Measurements from ENCODE around the gene SWAP70.
"Not testable (repeated sequence)": the region's sequence is repeated elsewhere in the genome, so short reads cannot be mapped to it uniquely, and the experiment has no call there.

Gene SWAP70

GRCh38 chr11:9693801-9694553 lies 30.1 kb downstream of the SWAP70 start:
- Histone ChIP-seq H3K27me3 (ENCODE audit: control insufficient read depth, insufficient read depth, low read length) (no peaks in the 10 kb centered on the region), H3K36me3 (ENCODE audit: insufficient read depth, low read length) (peaks cover 19% of the 10 kb centered on the region), H3K9ac (ENCODE audit: low read depth, low read length) (no peak overlapping the region), H3K9me3 (replicated peaks; ENCODE audit: low read length) (no peaks in the 10 kb centered on the region), H3K4me1 (ENCODE audit: control insufficient read depth, insufficient read depth, low read length) (peaks cover 25% of the 10 kb centered on the region), H3K4me3 (ENCODE audit: low read length) (no peak overlapping the region), H3K4me2 (ENCODE audit: low read length) (no peak overlapping the region)

GRCh38 chr11:9695228-9695627 lies 31.4 kb downstream of the SWAP70 start:
- not testable (repeated sequence) for H3K27me3 ChIP-seq (ENCODE audit: control insufficient read depth, insufficient read depth, low read length); H3K9me3 ChIP-seq (replicated peaks; ENCODE audit: low read length); H3K4me3 ChIP-seq (ENCODE audit: low read length); H3K4me2 ChIP-seq (ENCODE audit: low read length); H3K9ac ChIP-seq (ENCODE audit: low read depth, low read length)
- peaks cover 15% of the 10 kb centered on the region for H3K4me1 ChIP-seq (ENCODE audit: control insufficient read depth, insufficient read depth, low read length)
- peaks cover 19% of the 10 kb centered on the region for H3K36me3 ChIP-seq (ENCODE audit: insufficient read depth, low read length)

- no peak overlapping the region for H3K4me3 ChIP-seq (ENCODE audit: low read length)
- no peak overlapping the region for H3K9ac ChIP-seq (ENCODE audit: low read depth, low read length)
- H3K4me1 ChIP-seq (ENCODE audit: control insufficient read depth, insufficient read depth, low read length) = peaks cover 11% of the 10 kb centered on the region
- no peaks in the 10 kb centered on the region for H3K27me3 ChIP-seq (ENCODE audit: control insufficient read depth, insufficient read depth, low read length)
- H3K4me2 ChIP-seq (ENCODE audit: low read length) = no peak overlapping the region
- H3K36me3 ChIP-seq (ENCODE audit: insufficient read depth, low read length) = peaks cover 19% of the 10 kb centered on the region
- H3K9me3 ChIP-seq (replicated peaks; ENCODE audit: low read length) = no peaks in the 10 kb centered on the region
Observed at GRCh38 chr11:9697766-9698165, 33.9 kb downstream of the SWAP70 start.

- H3K9ac ChIP-seq (ENCODE audit: low read depth, low read length) = no peak overlapping the region
- H3K9me3 ChIP-seq (replicated peaks; ENCODE audit: low read length) = no peaks in the 10 kb centered on the region
- H3K4me2 ChIP-seq (ENCODE audit: low read length) = no peak overlapping the region
- peaks cover 19% of the 10 kb centered on the region for H3K36me3 ChIP-seq (ENCODE audit: insufficient read depth, low read length)
- no peaks in the 10 kb centered on the region for H3K27me3 ChIP-seq (ENCODE audit: control insufficient read depth, insufficient read depth, low read length)
- H3K4me3 ChIP-seq (ENCODE audit: low read length) = no peak overlapping the region
- H3K4me1 ChIP-seq (ENCODE audit: control insufficient read depth, insufficient read depth, low read length) = peaks cover 13% of the 10 kb centered on the region
Observed at GRCh38 chr11:9700105-9700801, 36.4 kb downstream of the SWAP70 start.

DNA sequence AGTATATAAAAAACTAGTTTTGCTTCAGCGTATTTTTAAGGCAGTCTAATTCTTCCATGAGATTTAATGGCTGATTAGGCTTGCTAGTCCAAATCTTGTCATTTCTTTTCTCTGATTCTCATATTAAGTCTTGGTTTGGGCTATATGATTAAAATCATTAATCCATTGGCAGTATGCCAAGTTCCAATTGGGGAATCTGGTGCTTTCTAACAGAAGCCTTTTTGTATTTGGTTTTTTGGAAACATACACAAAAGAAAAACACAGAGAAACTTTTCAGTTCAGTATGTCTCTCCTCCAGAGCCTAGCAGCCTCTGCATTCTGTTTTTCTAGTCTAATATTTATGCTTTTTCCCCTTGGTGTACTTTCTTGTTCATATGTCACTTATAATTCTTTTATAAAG lies 37.9 kb downstream of the SWAP70 start:
- peaks cover 9% of the 10 kb centered on the region for H3K36me3 ChIP-seq (ENCODE audit: insufficient read depth, low read length)
- H3K9ac ChIP-seq (ENCODE audit: low read depth, low read length) = no peak overlapping the region
- H3K4me2 ChIP-seq (ENCODE audit: low read length) = no peak overlapping the region
- H3K4me1 ChIP-seq (ENCODE audit: control insufficient read depth, insufficient read depth, low read length) = peaks cover 13% of the 10 kb centered on the region
- no peaks in the 10 kb centered on the region for H3K9me3 ChIP-seq (replicated peaks; ENCODE audit: low read length)
- H3K4me3 ChIP-seq (ENCODE audit: low read length) = no peak overlapping the region
- no peaks in the 10 kb centered on the region for H3K27me3 ChIP-seq (ENCODE audit: control insufficient read depth, insufficient read depth, low read length)

DNA sequence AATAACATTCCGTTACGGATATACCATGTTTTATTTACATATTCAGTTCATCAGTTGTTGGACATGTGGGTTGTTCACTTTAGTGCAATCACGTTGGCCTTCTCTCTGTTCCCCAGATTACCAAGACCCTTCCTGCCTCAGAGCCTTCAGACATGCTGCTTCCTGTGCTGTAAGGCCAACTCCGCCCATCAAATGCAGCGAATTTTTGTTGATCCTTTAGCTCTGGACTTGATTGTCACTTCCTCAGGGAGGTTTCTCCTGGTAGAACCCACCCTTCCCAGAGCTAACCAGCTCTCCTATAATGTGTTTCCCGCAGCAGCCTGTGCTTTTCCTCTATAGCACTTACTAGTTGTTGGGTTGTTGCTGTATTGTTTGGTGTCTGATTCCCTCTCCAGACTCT lies 39.4 kb downstream of the SWAP70 start:
- no peaks in the 10 kb centered on the region for H3K9me3 ChIP-seq (replicated peaks; ENCODE audit: low read length)
- H3K9ac ChIP-seq (ENCODE audit: low read depth, low read length) = no peak overlapping the region
- H3K36me3 ChIP-seq (ENCODE audit: insufficient read depth, low read length) = peaks cover 9% of the 10 kb centered on the region
- H3K4me3 ChIP-seq (ENCODE audit: low read length) = no peak overlapping the region
- H3K4me1 ChIP-seq (ENCODE audit: control insufficient read depth, insufficient read depth, low read length) = peaks cover 13% of the 10 kb centered on the region
- H3K4me2 ChIP-seq (ENCODE audit: low read length) = no peak overlapping the region
- H3K27me3 ChIP-seq (ENCODE audit: control insufficient read depth, insufficient read depth, low read length) = no peaks in the 10 kb centered on the region

DNA sequence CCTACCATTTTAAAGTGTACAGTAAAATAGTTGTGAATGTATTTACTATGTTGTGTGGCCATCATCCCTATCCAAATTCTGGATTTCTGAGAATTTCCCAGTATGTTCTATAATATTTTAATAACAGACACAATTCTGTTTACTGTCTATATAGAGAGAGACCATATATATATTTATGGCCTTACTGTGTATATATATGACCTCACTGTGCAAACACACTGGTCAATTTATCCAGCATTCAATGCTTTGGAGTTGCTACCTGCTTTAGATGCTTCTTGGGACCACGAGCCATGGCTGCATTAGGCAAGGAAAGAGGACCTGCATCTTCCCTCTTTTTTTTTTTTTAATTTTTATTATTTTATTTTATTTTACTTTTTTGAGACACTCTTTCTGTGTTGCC lies 40.2 kb downstream of the SWAP70 start:
- Histone ChIP-seq H3K9ac (ENCODE audit: low read depth, low read length) (no peak overlapping the region), H3K4me2 (ENCODE audit: low read length) (no peak overlapping the region), H3K4me3 (ENCODE audit: low read length) (no peak overlapping the region), H3K4me1 (ENCODE audit: control insufficient read depth, insufficient read depth, low read length) (peaks cover 18% of the 10 kb centered on the region), H3K27me3 (ENCODE audit: control insufficient read depth, insufficient read depth, low read length) (no peaks in the 10 kb centered on the region), H3K9me3 (replicated peaks; ENCODE audit: low read length) (no peaks in the 10 kb centered on the region), H3K36me3 (ENCODE audit: insufficient read depth, low read length) (peaks cover 9% of the 10 kb centered on the region)

GRCh38 chr11:9704620-9705019 lies 40.7 kb downstream of the SWAP70 start:
- Histone ChIP-seq H3K36me3 (ENCODE audit: insufficient read depth, low read length) (peaks cover 9% of the 10 kb centered on the region), H3K4me2 (ENCODE audit: low read length) (no peak overlapping the region), H3K27me3 (ENCODE audit: control insufficient read depth, insufficient read depth, low read length) (no peaks in the 10 kb centered on the region), H3K4me3 (ENCODE audit: low read length) (no peak overlapping the region), H3K9me3 (replicated peaks; ENCODE audit: low read length) (no peaks in the 10 kb centered on the region), H3K9ac (ENCODE audit: low read depth, low read length) (no peak overlapping the region), H3K4me1 (ENCODE audit: control insufficient read depth, insufficient read depth, low read length) (peaks cover 18% of the 10 kb centered on the region)

DNA sequence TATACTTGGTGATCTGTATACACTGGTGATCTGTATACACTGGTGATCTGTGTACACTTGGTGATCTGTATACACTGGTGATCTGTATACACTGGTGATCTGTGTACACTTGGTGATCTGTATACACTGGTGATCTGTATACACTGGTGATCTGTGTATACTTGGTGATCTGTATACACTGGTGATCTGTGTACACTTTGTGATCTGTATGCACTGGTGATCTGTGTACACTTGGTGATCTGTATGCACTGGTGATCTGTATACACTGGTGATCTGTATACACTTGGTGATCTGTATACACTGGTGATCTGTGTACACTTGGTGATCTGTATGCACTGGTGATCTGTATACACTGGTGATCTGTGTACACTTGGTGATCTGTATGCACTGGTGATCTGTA lies 41.5 kb downstream of the SWAP70 start:
- not testable (repeated sequence) for H3K9me3 ChIP-seq (replicated peaks; ENCODE audit: low read length); H3K4me3 ChIP-seq (ENCODE audit: low read length); H3K9ac ChIP-seq (ENCODE audit: low read depth, low read length); H3K4me2 ChIP-seq (ENCODE audit: low read length); H3K36me3 ChIP-seq (ENCODE audit: insufficient read depth, low read length); H3K27me3 ChIP-seq (ENCODE audit: control insufficient read depth, insufficient read depth, low read length)
- H3K4me1 ChIP-seq (ENCODE audit: control insufficient read depth, insufficient read depth, low read length) = peaks cover 18% of the 10 kb centered on the region

DNA sequence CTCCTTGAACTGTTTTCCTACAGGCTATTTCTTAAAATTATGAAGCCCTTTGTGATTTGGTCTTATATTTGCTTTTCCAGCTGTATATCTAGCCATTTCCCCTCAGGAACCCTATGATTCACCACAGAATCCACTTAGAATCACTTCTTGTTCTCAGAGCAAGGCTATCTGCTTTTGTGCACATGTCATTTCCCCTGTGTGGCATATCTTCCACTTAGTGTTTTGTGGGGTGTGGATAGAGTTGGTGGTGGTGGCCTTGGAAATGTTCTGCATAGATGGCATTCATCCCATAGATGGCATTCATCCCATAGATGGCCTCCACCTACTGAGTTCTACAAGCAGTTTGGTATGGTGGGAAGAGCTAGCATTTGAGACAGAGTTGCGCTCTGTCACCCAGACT lies 44.7 kb downstream of the SWAP70 start:
- Histone ChIP-seq H3K4me3 (ENCODE audit: low read length) (no peak overlapping the region), H3K4me2 (ENCODE audit: low read length) (no peak overlapping the region), H3K36me3 (ENCODE audit: insufficient read depth, low read length) (peaks cover 4% of the 10 kb centered on the region), H3K27me3 (ENCODE audit: control insufficient read depth, insufficient read depth, low read length) (no peaks in the 10 kb centered on the region), H3K9ac (ENCODE audit: low read depth, low read length) (no peak overlapping the region), H3K9me3 (replicated peaks; ENCODE audit: low read length) (no peaks in the 10 kb centered on the region), H3K4me1 (ENCODE audit: control insufficient read depth, insufficient read depth, low read length) (peaks cover 5% of the 10 kb centered on the region)

DNA sequence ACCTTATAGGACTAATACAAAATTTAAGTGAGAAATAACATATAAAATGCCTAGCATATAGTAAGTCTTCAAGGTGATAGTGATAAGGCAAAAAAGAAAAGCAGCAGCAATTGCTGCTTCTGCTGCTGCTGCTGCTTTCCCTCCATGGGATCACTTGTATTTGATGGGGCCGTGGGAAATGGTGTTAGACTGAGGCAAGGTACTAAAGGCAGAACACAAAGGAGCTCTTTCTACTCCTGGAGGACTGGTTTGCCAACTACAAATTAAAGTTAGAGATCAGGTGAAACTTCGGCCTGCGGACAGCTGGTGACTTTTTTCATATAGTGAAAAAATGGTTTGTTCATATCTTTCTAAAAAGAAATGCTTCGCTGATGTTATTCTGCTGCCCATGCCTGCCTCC lies 46.3 kb downstream of the SWAP70 start:
- Histone ChIP-seq H3K9ac (ENCODE audit: low read depth, low read length) (no peak overlapping the region), H3K4me2 (ENCODE audit: low read length) (no peak overlapping the region), H3K36me3 (ENCODE audit: insufficient read depth, low read length) (no peaks in the 10 kb centered on the region), H3K4me3 (ENCODE audit: low read length) (no peak overlapping the region), H3K27me3 (ENCODE audit: control insufficient read depth, insufficient read depth, low read length) (no peaks in the 10 kb centered on the region), H3K4me1 (ENCODE audit: control insufficient read depth, insufficient read depth, low read length) (peaks cover 5% of the 10 kb centered on the region), H3K9me3 (replicated peaks; ENCODE audit: low read length) (no peaks in the 10 kb centered on the region)

DNA sequence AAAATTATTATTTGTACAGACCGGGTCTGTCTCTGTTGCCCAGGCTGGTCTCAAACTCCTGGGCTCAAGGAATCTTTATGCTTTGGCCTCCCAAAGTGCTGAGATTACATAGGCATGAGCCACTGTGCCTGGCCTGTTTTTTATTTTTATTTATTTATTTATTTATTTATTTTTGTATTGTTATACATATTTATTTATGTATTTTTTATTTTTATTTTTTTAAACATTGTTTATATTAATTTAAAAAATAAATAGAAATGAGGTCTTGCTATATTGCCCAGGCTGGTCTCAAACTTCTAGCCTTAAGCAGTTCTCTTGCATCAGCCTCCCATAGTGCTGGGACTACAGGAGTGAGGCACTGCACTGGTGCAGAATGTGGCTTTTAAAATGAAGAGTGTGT lies 47.0 kb downstream of the SWAP70 start:
- H3K27me3 ChIP-seq (ENCODE audit: control insufficient read depth, insufficient read depth, low read length) = no peaks in the 10 kb centered on the region
- H3K9ac ChIP-seq (ENCODE audit: low read depth, low read length) = no peak overlapping the region
- H3K4me2 ChIP-seq (ENCODE audit: low read length) = no peak overlapping the region
- H3K4me3 ChIP-seq (ENCODE audit: low read length) = no peak overlapping the region
- peaks cover 5% of the 10 kb centered on the region for H3K4me1 ChIP-seq (ENCODE audit: control insufficient read depth, insufficient read depth, low read length)
- peaks cover 4% of the 10 kb centered on the region for H3K36me3 ChIP-seq (ENCODE audit: insufficient read depth, low read length)
- no peaks in the 10 kb centered on the region for H3K9me3 ChIP-seq (replicated peaks; ENCODE audit: low read length)
